ENCODE measurements around the gene UQCRQ. TPM values are rescaled to one million over a fixed set of nuclear protein-coding genes. Genes with fewer than 3 reads are reported as not detected.

UQCRQ gene
- total RNA-seq, 1 experiment from 2014 or later, result 261 TPM

- DNase-seq (ENCODE audit: extremely low read depth, low read depth), result no peak
Observed at GRCh38 chr5:132865668-132866341, 637 bp upstream of the UQCRQ start.

GRCh38 chr5:132867046-132867451 lies 607 bp downstream of the UQCRQ start:
- DNase-seq (ENCODE audit: extremely low read depth, low read depth), result no peak

GRCh38 chr5:132868754-132869153 lies 2.3 kb downstream of the UQCRQ start:
- no peak for DNase-seq (ENCODE audit: extremely low read depth, low read depth)

GRCh38 chr5:132870801-132871200 lies 4.4 kb downstream of the UQCRQ start:
- DNase-seq (ENCODE audit: extremely low read depth, low read depth), result no peak

GRCh38 chr5:132871459-132872284 lies 5.2 kb downstream of the UQCRQ start:
- no peak for DNase-seq (ENCODE audit: extremely low read depth, low read depth)

- no peak for DNase-seq (ENCODE audit: extremely low read depth, low read depth)
Observed at GRCh38 chr5:132872788-132873118, 6.3 kb downstream of the UQCRQ start.

GRCh38 chr5:132873119-132873929 lies 6.9 kb downstream of the UQCRQ start, which contains the start of gene LEAP2:
TSS of gene LEAP2 (plus strand) at chr5:132873668. CDS start at chr5:132873695, 27 bp downstream.
- DNase-seq (ENCODE audit: extremely low read depth, low read depth), result no peak

- DNase-seq (ENCODE audit: extremely low read depth, low read depth), result no peak
Observed at GRCh38 chr5:132873930-132874271, 7.5 kb downstream of the UQCRQ start.

GRCh38 chr5:132876020-132876759 lies 9.7 kb downstream of the UQCRQ start:
- DNase-seq (ENCODE audit: extremely low read depth, low read depth), result no peak

GRCh38 chr5:132877466-132877865 lies 11.0 kb downstream of the UQCRQ start:
- no peak for DNase-seq (ENCODE audit: extremely low read depth, low read depth)

- no peak for DNase-seq (ENCODE audit: extremely low read depth, low read depth)
Observed at GRCh38 chr5:132877938-132878337, 11.5 kb downstream of the UQCRQ start.

GRCh38 chr5:132883261-132883834 lies 16.9 kb downstream of the UQCRQ start:
- DNase-seq (ENCODE audit: extremely low read depth, low read depth), result peak; percentile 59

- DNase-seq (ENCODE audit: extremely low read depth, low read depth), result no peak
Observed at GRCh38 chr5:132884548-132884947, 18.1 kb downstream of the UQCRQ start.

- no peak for DNase-seq (ENCODE audit: extremely low read depth, low read depth)
Observed at GRCh38 chr5:132886064-132886823, 19.8 kb downstream of the UQCRQ start.

GRCh38 chr5:132887283-132887682 lies 20.8 kb downstream of the UQCRQ start:
- DNase-seq (ENCODE audit: extremely low read depth, low read depth), result no peak

- DNase-seq (ENCODE audit: extremely low read depth, low read depth), result no peak
Observed at GRCh38 chr5:132889501-132889900, 23.1 kb downstream of the UQCRQ start.

- no peak for DNase-seq (ENCODE audit: extremely low read depth, low read depth)
Observed at GRCh38 chr5:132890817-132891216, 24.4 kb downstream of the UQCRQ start.

- DNase-seq (ENCODE audit: extremely low read depth, low read depth), result no peak
Observed at GRCh38 chr5:132895719-132896305, 29.4 kb downstream of the UQCRQ start.

GRCh38 chr5:132896685-132897084 lies 30.2 kb downstream of the UQCRQ start:
- DNase-seq (ENCODE audit: extremely low read depth, low read depth), result no peak
